GM10266 (cell line): ENCODE measurements around the gene MAVS.
"Not testable (repeated sequence)": the region's sequence is repeated elsewhere in the genome, so short reads cannot be mapped to it uniquely, and the experiment has no call there.

Experiments used
- DNase-seq: peaks from one replicate; pipeline ENCODE4 v3.0.0; 2012; ENCODE audit errors: extremely low spot score
- CTCF ChIP-seq: IDR thresholded peaks from 2 replicates; pipeline ENCODE4 v1.5.1; 2012; ENCODE audit warnings: mild to moderate bottlenecking, low read depth; ENCODE audit not compliant: control insufficient read depth, insufficient read depth; ENCODE audit errors: missing control alignments

The MAVS gene

DNA sequence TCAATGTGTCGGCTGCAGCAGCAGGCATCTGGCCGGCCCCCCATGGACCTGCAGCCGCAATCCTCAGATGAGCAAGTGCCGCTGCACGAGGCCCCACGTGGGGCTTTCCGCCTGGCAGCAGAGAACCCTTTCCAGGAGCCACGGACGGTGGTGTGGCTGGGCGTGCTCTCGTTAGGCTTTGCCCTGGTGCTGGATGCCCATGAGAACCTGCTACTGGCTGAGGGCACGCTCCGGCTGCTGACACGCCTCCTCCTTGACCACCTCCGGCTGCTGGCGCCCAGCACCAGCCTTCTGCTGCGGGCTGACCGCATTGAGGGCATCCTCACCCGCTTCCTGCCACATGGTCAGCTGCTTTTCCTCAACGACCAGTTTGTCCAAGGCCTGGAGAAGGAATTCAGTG, 22.8 kb upstream of the MAVS start:
- no peak for TF ChIP-seq CTCF

DNA sequence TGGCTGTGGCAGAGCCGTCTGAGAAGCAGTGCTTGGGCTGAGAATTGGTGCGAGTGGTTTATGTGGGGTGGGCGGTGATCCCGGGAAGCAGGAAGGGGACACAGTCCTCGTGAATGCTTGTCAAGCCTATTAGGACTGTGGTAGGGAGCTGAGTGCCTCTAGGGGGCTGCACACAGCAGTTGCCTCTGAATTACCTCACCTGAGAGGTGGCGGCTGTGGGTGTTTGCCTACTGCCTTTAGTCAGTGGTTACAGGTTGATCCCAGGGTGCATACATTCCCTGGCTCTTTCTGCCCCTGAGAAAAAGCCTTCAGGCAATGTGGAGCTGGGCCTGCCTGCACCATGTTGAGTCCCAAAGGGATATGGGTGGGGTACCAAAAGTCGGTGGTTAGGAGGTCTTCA, 21.1 kb upstream of the MAVS start:
- no peak for TF ChIP-seq CTCF
- no peak for DNase-seq

More for the DNA sequence above, 22.8 kb upstream of the MAVS start:
- no peak for DNase-seq

GRCh38 chr20:3826420-3826819, 20.2 kb upstream of the MAVS start:
- DNase-seq, result no peak
- no peak for TF ChIP-seq CTCF

DNA sequence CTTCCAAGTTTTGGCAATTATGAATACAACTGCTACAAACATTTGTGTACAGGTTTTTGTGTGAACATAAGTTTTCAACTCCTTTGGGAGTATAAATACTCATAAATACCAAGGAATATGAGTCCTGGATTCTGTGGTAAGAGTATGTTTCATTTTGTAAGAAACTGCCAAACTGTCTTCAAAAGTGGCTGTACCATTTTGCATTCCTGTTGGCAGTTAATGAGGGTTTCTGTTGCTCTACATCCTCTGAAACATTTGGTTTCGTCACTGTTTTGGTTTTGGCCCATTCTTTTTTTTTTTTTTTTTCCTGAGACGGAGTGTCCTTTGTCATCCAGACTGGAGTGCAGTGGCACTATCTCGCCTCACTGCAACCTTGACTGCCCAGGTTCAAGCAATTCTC, 17.8 kb upstream of the MAVS start:
- no peak for DNase-seq
- TF ChIP-seq CTCF, result no peak

DNA sequence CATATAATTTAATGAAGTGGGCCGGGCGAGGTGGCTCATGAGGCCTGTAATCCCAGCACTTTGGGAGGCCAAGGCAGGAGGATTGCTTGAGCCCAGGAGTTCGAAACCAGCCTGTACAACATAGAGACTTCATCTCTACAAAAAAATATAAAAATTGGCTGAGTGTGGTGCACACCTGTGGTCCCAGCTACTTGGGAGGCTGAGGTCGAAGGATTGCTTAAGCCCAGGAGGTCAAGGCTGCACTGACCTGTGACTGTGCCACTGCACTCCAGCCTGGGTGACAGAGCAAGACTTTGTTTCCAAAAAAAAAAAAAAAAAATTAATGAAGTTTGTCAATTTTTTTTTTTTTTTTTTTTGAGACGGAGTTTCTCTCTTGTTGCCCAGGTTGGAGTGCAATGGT, 16.7 kb upstream of the MAVS start:
- DNase-seq, result not testable (repeated sequence)

- DNase-seq, result no peak
- no peak for TF ChIP-seq CTCF
These were observed 10.5 kb upstream of the MAVS start for GRCh38 chr20:3836132-3836531.

- no peak for DNase-seq
- no peak for TF ChIP-seq CTCF
These were observed 7.3 kb upstream of the MAVS start for GRCh38 chr20:3839328-3839727.

DNA sequence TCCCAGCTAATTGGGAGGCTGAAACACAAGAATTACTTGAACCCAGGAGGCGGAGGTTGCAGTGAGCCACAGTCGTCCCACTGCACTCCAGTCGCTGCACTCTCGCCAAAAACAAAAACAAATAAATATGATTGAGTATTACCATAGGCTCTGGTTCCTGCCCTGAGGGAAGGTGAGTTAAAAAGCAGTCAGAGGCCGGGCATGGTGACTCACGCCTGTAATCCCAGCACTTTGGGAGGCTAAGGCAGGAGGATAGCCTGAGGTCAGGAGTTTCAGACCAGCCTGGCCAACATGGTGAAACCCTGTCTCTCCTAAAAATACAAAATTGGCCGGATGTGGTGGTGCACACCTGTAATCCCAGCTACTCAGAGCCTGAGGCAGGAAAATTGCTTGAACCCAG, 6.4 kb upstream of the MAVS start:
- DNase-seq, result not testable (repeated sequence)

- no peak for DNase-seq
- TF ChIP-seq CTCF, result no peak
These were observed 4.2 kb upstream of the MAVS start for GRCh38 chr20:3842348-3842930.
